22Rv1 (cell line): Measurements from ENCODE around the gene MXD4.

Experiments used
- CTCF ChIP-seq: fragments of 450-650 bp; IDR thresholded peaks from 2 replicates; pipeline ENCODE4 v1.5.1; 2017; ENCODE audit warnings: mild to moderate bottlenecking
- ZFX ChIP-seq: fragments of 450-650 bp; IDR thresholded peaks from 2 replicates; pipeline ENCODE4 v1.6.1; 2017; ENCODE audit warnings: antibody characterized with exemption, borderline replicate concordance

- TF ChIP-seq CTCF (no peak), ZFX (no peak)
Observed at GRCh38 chr4:2290488-2290887, 28.6 kb upstream of the MXD4 start.
